Heart right ventricle (tissue), 16 donors: Measurements from ENCODE around the gene PSTPIP1. TPM values are rescaled to one million over a fixed set of nuclear protein-coding genes. Genes with fewer than 3 reads are reported as not detected.
A peak's percentile ranks its signal among the peaks of the same experiment; 100 is the strongest.

Experiments
- ATAC-seq, 8 donors: fragments of 200-7000 bp; cut with Tn5 transposase; one replicate each; pipeline ENCODE4 v1.9.1; 2020; ENCODE audit warnings: mild to moderate bottlenecking in 8 of 8, moderate library complexity in 8 of 8, moderate number of reproducible peaks in 1 of 8
- DNase-seq, 2 donors: peaks; one replicate each; pipeline ENCODE4 v3.0.0-alpha.2; 2020
- H3K27ac ChIP-seq, 10 donors: fragments of 200-600 bp; sonication (generic) in 2 of 10; one replicate each; pipeline versions ENCODE4 v1.5.0 to v1.8.0; 2020 to 2022; ENCODE audit warnings: mild to moderate bottlenecking in 3 of 10
- H3K27me3 ChIP-seq, 7 donors: fragments of 200-600 bp; one replicate each; pipeline ENCODE4 v1.8.0; 2021 to 2022; ENCODE audit warnings: mild to moderate bottlenecking in 2 of 7
- H3K36me3 ChIP-seq, 9 donors: fragments of 200-600 bp; sonication (generic) in 1 of 9; one replicate each; pipeline versions ENCODE4 v1.5.0 to v1.8.0; 2020 to 2022; ENCODE audit warnings: mild to moderate bottlenecking in 2 of 9
- H3K4me1 ChIP-seq, 9 donors: fragments of 200-600 bp; sonication (generic) in 1 of 9; one replicate each; pipeline versions ENCODE4 v1.5.0 to v1.8.0; 2020 to 2022; ENCODE audit warnings: mild to moderate bottlenecking in 4 of 9
- H3K4me3 ChIP-seq, 10 donors: fragments of 200-600 bp; sonication (generic) in 2 of 10; one replicate each; pipeline versions ENCODE4 v1.5.0 to v1.8.0; 2020 to 2022; ENCODE audit warnings: mild to moderate bottlenecking in 7 of 10, moderate library complexity in 2 of 10
- H3K9me3 ChIP-seq, 11 donors: fragments of 200-600 bp in 10 of 11; sonication (generic) in 2 of 11; one replicate each; pipeline versions ENCODE4 v1.5.0 to v1.8.0; 2013 to 2022; ENCODE audit warnings: mild to moderate bottlenecking in 2 of 11, control low read depth in 1 of 11, moderate library complexity in 1 of 11
- WGBS, 2 donors: extraction: QIAGEN DNeasy Blood & Tissue Kit; methylation state at CpG; one replicate each; pipeline ENCODE4 v1.1.7; 2013; ENCODE audit warnings: inconsistent platforms in 1 of 2; 5-methylcytosine and 5-hydroxymethylcytosine counted together
- intact Hi-C, 10 donors: fragments of 100-400 bp; cut with DNase I; formaldehyde crosslinking; loops; one replicate each; pipeline versions ENCODE4 v1.11.1 to v1.14.2; 2022
- polyA plus RNA-seq, 2 donors: library from polyadenylated mRNA; stranded (reverse); fragments of 200-250 nt; gene quantifications; one replicate each; pipeline ENCODE4 v1.2.3, GENCODE V29; 2013
- total RNA-seq, 10 donors: library from RNA; stranded (reverse); fragmentation: NEBNext Ultra II Directional in 3 of 10; extraction: Animal tissue kit (Norgen Biotek cat#: 25700) in 3 of 10; gene quantifications; one replicate each; pipeline versions ENCODE4 v1.2.1 to v1.2.4, GENCODE V29; 2021 to 2023
- TF ChIP-seq, protein P1 (sequence below), 9 donors: fragments of 200-600 bp; sonication (generic) in 2 of 9; IDR thresholded peaks; one replicate each; pipeline versions ENCODE4 v1.5.0 to v1.8.0; 2021 to 2022; ENCODE audit warnings: antibody characterized with exemption in 9 of 9, mild to moderate bottlenecking in 5 of 9, moderate library complexity in 1 of 9
- donor health status: Arrhythmogenic right ventricular cardiomyopathy.
- donor health status: ischemic (EF 13 %, LVEDD 7.1; RV severe dilation, severe dysfunction).
- donor health status: healthy with polysubstance abuse.
- donor health status: DM: no; HTN: yes; CAD: no.
- donor health status: DM: no; HTN: no; CAD: no.
- donor health status: ischemic (EF 25% LVEDD 6.9; RV normal size, moderate dysfunction).
- donor health status: ischemic (EF 25% LVEDD 5.7; RV mildly dilated, moderate dysfunction).
- donor health status: healthy.
- donor health status: DM: yes; HTN: yes; CAD: no.
- donor health status: Ischemic cardiomyopathy.
- donor health status: ischemic (EF 35%, LVEDD 5.7; RV mildly dilated, moderate dysfunction).
- donor health status: nonischemic (EF 11% LVEDD 7.7; RV severe dilation, severe dysfunction).
- donor health status: DM: yes; HTN: yes; CAD: no.
- donor health status: PGD.
- donor health status: ischemic (EF 29% LVEDD 5.4; RV normal size, mild dysfunction).
- donor health status: nonischemic (EF 23%, LVEDD 6.1; RV moderate dilation, normal function).

PSTPIP1 gene
- total and polyA plus RNA-seq, 12 donors: 1.3 to 10.4 (median 2.9) TPM; not detected in 1

DNA sequence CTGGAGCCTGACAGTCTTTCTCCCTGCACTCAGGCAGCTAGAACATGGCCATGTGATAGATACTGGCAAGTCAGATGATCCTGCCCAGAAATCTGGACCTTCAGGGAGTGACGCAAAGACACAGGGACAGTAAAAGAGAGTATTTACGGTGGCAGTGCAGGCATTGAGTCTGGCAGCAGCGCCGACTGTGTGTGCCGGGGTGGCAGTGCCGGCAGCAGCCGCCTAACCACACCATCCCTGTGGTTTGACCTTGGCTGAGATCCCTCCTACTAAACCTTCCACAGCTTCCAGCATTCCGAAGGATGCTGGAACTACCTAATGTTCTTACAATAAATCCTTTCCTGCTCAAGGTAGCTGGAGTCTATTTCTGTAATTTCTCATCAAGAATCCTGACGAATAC is 80.6 kb downstream of the PSTPIP1 start:
- ATAC-seq: peak in 2 of 8 donors; percentile 18 to 20
- Histone ChIP-seq H3K27me3 (no peaks in the 10 kb centered on the region), H3K4me3 (no peak overlapping the region), H3K4me1 (peaks cover 0 to 10% (median 2%) of the 10 kb centered on the region in 9 donors), H3K27ac (no peak overlapping the region), H3K9me3 (no peaks in the 10 kb centered on the region), H3K36me3 (no peaks in the 10 kb centered on the region)
- WGBS, 2 donors: 76 to 78% methylated on average over 9 of the region's 9 CpGs
- TF ChIP-seq, protein P1, sequence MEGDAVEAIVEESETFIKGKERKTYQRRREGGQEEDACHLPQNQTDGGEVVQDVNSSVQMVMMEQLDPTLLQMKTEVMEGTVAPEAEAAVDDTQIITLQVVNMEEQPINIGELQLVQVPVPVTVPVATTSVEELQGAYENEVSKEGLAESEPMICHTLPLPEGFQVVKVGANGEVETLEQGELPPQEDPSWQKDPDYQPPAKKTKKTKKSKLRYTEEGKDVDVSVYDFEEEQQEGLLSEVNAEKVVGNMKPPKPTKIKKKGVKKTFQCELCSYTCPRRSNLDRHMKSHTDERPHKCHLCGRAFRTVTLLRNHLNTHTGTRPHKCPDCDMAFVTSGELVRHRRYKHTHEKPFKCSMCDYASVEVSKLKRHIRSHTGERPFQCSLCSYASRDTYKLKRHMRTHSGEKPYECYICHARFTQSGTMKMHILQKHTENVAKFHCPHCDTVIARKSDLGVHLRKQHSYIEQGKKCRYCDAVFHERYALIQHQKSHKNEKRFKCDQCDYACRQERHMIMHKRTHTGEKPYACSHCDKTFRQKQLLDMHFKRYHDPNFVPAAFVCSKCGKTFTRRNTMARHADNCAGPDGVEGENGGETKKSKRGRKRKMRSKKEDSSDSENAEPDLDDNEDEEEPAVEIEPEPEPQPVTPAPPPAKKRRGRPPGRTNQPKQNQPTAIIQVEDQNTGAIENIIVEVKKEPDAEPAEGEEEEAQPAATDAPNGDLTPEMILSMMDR (IDR thresholded peaks at IDR 0.05): peak in 2 of 9 donors; percentile 11 to 22
- intact Hi-C loops: no loop called here
- DNase-seq: no peak

DNA sequence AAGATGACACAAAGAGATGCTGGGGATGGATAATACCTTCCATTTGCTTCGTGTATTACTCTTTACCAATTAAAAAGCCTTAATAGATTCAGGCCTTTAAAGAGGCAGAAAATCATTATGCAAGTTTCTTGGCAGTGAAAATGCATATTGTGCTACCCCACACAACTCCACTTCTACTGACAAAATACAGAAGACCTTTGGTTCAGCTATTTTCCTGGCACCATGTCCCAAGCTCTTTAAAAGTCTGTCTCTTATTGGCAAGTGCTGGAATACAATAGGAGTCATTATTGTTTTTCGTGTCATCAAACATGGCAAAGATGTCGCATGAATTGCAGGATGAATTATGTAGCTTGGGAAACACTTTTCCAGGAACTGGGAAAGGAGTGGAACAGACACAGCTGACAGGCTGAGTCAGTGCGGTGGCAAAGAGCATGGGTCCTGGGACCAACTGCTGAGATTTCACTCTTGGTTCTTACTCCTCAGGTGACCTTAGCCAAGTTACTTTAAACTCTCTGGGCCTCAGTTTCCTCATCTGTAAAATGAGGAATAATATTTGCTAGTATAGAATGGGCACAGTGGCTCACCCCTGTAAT is 81.5 kb downstream of the PSTPIP1 start:
- ATAC-seq (no peak), DNase-seq (no peak)
- TF ChIP-seq, protein P1 (IDR thresholded peaks at IDR 0.05): no peak
- Histone ChIP-seq H3K27me3 (no peaks in the 10 kb centered on the region), H3K4me1 (peaks cover 0 to 6% (median 0%) of the 10 kb centered on the region in 9 donors), H3K36me3 (no peaks in the 10 kb centered on the region), H3K9me3 (no peaks in the 10 kb centered on the region), H3K27ac (no peak overlapping the region), H3K4me3 (no peak overlapping the region)
- intact Hi-C loops: no loop called here
- WGBS, 2 donors: 75 to 76% methylated on average over 4 of the region's 4 CpGs

DNA sequence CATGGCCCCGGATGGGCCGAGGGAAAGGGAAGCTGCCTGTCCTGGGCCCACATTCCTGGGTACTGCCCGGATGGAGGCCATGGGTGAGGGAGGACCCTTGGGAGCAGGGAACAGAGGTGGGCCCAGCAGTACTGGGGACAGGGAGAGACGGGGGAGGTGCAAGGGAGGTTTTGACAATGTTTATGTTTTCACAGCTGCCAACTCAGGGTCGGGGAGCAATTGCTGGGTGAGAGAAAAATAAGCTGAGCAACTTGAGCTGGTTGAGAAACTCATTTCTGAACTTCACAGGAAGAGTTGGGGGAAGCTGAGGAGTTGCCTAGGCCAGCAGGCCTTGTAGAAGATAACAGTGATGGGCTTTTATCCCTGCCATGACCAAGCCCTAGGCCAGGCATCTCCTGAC is 87.0 kb downstream of the PSTPIP1 start:
- no peak for DNase-seq
- TF ChIP-seq, protein P1 (IDR thresholded peaks at IDR 0.05): no peak
- WGBS, 2 donors: 77 to 81% methylated on average over 5 of the region's 5 CpGs

DNA sequence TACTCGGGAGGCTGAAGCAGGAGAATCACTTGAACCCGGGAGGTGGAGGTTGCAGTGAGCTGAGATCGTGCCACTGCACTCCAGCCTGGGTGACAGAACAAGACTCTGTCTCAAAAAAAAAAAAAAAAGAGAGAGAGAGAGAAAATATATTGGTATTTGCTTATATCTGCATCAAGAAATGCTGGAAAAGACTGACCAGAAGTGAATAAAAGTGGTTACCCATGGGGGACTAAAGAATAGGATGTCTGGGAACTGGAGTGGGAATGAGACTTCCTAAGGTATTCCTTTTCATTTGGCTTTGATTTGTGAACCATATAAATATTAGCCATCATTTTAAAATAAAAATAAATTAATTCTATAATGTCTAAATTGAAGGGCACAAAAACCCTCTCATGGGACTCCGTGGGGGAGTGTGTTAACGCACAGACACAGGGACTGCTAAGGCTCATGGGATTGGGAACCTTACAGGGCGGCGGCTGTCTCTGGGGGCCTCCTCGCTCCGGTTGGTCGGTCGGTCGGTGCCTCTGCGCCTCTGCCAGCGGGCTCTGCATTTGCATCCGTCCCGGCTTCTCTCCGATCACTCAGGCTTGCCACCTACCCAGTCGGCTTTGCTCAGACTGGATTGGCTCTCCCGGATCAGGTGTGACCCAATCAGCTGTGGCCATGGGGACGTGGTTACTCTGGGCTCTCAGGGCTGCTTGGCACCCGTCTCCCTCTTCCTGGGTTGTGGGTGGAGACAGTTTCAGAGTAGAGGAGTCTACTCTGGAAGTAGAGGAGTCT is 88.6 kb downstream of the PSTPIP1 start:
- DNase-seq (peak; percentile 77 to 79), ATAC-seq (peak; percentile 93 to 99 (median 97))
- Histone ChIP-seq H3K27ac (peak overlapping the region in 9 of 10 donors; percentile 2 to 63 (median 48)), H3K4me1 (peaks cover 0 to 25% (median 5%) of the 10 kb centered on the region in 9 donors), H3K27me3 (no peaks in the 10 kb centered on the region), H3K9me3 (no peaks in the 10 kb centered on the region), H3K4me3 (peak overlapping the region in 9 of 10 donors; percentile 5 to 44 (median 39)), H3K36me3 (no peaks in the 10 kb centered on the region)
- TF ChIP-seq, protein P1 (IDR thresholded peaks at IDR 0.05): no peak
- 17 to 19% methylated on average over 21 of the region's 21 CpGs for WGBS, 2 donors
- intact Hi-C loops: no loop called here

More for the DNA sequence above, 87.0 kb downstream of the PSTPIP1 start:
- no peaks in the 10 kb centered on the region for H3K27me3 ChIP-seq
- intact Hi-C loops: no loop called here
- H3K27ac ChIP-seq: no peak overlapping the region
- no peak for ATAC-seq
- no peaks in the 10 kb centered on the region for H3K36me3 ChIP-seq
- H3K9me3 ChIP-seq: no peaks in the 10 kb centered on the region
- peaks cover 0 to 25% (median 5%) of the 10 kb centered on the region in 9 donors for H3K4me1 ChIP-seq
- H3K4me3 ChIP-seq: no peak overlapping the region
